HepG2 (cell line): ENCODE data around the gene TOP2A. TPM values are rescaled to one million over a fixed set of nuclear protein-coding genes. Genes with fewer than 3 reads are reported as not detected.

Experiments used
- FOXP1 ChIP-seq, 2 experiments: fragments of 450-650 bp in 1 of 2; IDR thresholded peaks; 2 replicates each; pipeline ENCODE4 v1.6.1; 2017 to 2018; ENCODE audit warnings: antibody characterized with exemption in 1 of 2
- HOXA9 ChIP-seq: sonication (generic); formaldehyde crosslinking; IDR thresholded peaks from 2 replicates; pipeline ENCODE4 v1.8.1; 2022; ENCODE audit warnings: missing genetic modification reagents, mild to moderate bottlenecking, moderate library complexity, borderline replicate concordance
- JUN ChIP-seq: sonication (generic); formaldehyde crosslinking; IDR thresholded peaks from 2 replicates; pipeline ENCODE4 v1.4.0; 2020; ENCODE audit warnings: mild to moderate bottlenecking, missing genetic modification reagents
- KDM3A ChIP-seq: IDR thresholded peaks from 2 replicates; pipeline ENCODE4 v1.6.1; 2018; ENCODE audit warnings: low read depth, missing compliant biosample characterization
- MIER2 ChIP-seq: IDR thresholded peaks from 2 replicates; pipeline ENCODE4 v1.6.1; 2016; ENCODE audit warnings: missing biosample characterization, missing genetic modification reagents
- TARDBP ChIP-seq: sonication (generic); formaldehyde crosslinking; IDR thresholded peaks from 2 replicates; pipeline ENCODE4 v1.8.0; 2022; ENCODE audit warnings: mild to moderate bottlenecking, missing genetic modification reagents
- ZMYM3 ChIP-seq: sonication (generic); formaldehyde crosslinking; IDR thresholded peaks from 2 replicates; pipeline ENCODE4 v1.5.1; 2020; ENCODE audit warnings: mild to moderate bottlenecking, missing genetic modification reagents
- ZNF160 ChIP-seq: sonication (generic); formaldehyde crosslinking; IDR thresholded peaks from 2 replicates; pipeline ENCODE4 v1.8.0; 2022; ENCODE audit warnings: mild to moderate bottlenecking, inconsistent platforms, missing genetic modification reagents
- ZNF333 ChIP-seq: sonication (generic); formaldehyde crosslinking; IDR thresholded peaks from 2 replicates; pipeline ENCODE4 v1.4.0; 2020; ENCODE audit warnings: mild to moderate bottlenecking, missing genetic modification reagents, borderline replicate concordance
- ZNF530 ChIP-seq: sonication (generic); formaldehyde crosslinking; IDR thresholded peaks from 2 replicates; pipeline ENCODE4 v1.5.0; 2020; ENCODE audit warnings: low read depth, mild to moderate bottlenecking, missing genetic modification reagents
- polyA plus RNA-seq, 8 experiments: library from polyadenylated mRNA; depleted of rRNA in 3 of 8; stranded (reverse) in 7 of 8; unstranded in 1 of 8; fragments of >200 nt; fragmentation: Illumina TruSeq in 4 of 8; extraction: Trizol in 4 of 8; gene quantifications; 2 replicates each; pipeline versions ENCODE4 v1.2.1 to v1.2.3, GENCODE V29; 2011 to 2016; ENCODE audit warnings: low read depth in 4 of 8, missing spikeins in 1 of 8, mixed read lengths in 1 of 8; ENCODE audit not compliant: insufficient read depth in 1 of 8
- total RNA-seq, 5 experiments: library from RNA; depleted of rRNA; stranded (reverse); fragments of >200 nt; fragmentation: Illumina TruSeq; extraction: Trizol; gene quantifications; 2 replicates each; pipeline ENCODE4 v1.2.3, GENCODE V29; 2016; ENCODE audit warnings: low read depth in 1 of 5
- TF ChIP-seq, protein P1 (sequence below): IDR thresholded peaks from 2 replicates; pipeline ENCODE4 v1.6.1; 2016; ENCODE audit warnings: missing biosample characterization, missing genetic modification reagents, low read depth
- TF ChIP-seq, protein P2 (sequence below): sonication (generic); formaldehyde crosslinking; IDR thresholded peaks from 2 replicates; pipeline ENCODE4 v1.9.0; 2021; ENCODE audit warnings: mild to moderate bottlenecking, missing genetic modification reagents
- TF ChIP-seq, protein P3 (sequence below): sonication (generic); formaldehyde crosslinking; conservative IDR thresholded peaks from 2 replicates; pipeline ENCODE4 v1.8.0; 2022; ENCODE audit warnings: low read depth, missing genetic modification reagents
- TF ChIP-seq, protein P4 (sequence below): sonication (generic); formaldehyde crosslinking; conservative IDR thresholded peaks from 2 replicates; pipeline ENCODE4 v1.8.1; 2023; ENCODE audit warnings: missing genetic modification reagents

Gene TOP2A
- total and polyA plus RNA-seq, 2 of the 13 experiments (the other 11 are each of a cell fraction or from before 2014, with no cell fraction given) = 108 to 327 TPM

DNA sequence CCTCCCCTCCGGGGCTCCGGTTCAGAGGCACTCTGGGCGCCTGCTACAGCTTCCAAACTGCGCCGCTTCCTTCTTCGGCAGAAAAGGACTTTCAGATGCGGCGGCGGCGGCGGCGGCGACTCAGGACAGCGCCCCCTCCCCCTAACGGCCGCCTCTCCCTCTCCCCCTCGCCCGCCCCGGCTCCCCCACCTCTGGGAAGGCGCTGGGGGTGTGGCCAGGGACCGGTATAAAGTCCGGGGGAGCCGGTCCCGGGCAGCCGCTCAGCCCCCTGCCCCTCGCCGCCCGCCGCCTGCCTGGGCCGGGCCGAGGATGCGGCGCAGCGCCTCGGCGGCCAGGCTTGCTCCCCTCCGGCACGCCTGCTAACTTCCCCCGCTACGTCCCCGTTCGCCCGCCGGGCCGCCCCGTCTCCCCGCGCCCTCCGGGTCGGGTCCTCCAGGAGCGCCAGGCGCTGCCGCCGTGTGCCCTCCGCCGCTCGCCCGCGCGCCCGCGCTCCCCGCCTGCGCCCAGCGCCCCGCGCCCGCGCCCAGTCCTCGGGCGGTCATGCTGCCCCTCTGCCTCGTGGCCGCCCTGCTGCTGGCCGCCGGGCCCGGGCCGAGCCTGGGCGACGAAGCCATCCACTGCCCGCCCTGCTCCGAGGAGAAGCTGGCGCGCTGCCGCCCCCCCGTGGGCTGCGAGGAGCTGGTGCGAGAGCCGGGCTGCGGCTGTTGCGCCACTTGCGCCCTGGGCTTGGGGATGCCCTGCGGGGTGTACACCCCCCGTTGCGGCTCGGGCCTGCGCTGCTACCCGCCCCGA lies 25.7 kb upstream of the TOP2A start, which contains the start of gene IGFBP4 (continued):
- 0 out of 2 replicates have a peak, but pooled peaks have one; percentile 38 for TF ChIP-seq KDM3A (CRISPR knock-in tag)
- peak; percentile 96 for TF ChIP-seq HOXA9 (CRISPR knock-in tag)
- TF ChIP-seq JUN = no peak
- TF ChIP-seq, protein P1, sequence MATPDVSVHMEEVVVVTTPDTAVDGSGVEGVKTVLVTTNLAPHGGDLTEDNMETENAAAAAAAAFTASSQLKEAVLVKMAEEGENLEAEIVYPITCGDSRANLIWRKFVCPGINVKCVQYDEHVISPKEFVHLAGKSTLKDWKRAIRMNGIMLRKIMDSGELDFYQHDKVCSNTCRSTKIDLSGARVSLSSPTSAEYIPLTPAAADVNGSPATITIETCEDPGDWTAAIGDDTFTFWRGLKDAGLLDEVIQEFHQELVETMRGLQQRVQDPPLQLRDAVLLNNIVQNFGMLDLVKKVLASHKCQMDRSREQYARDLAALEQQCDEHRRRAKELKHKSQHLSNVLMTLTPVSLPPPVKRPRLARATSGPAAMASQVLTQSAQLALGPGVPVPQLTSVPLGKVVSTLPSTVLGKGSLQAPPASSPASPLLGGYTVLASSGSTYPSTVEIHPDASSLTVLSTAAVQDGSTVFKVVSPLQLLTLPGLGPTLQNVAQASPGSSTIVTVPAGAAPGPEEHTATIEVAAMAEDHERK = no peak
- TF ChIP-seq TARDBP (CRISPR knock-in tag) = peak; percentile 51; the same call in 1 of the 2 replicates
- no peak for TF ChIP-seq ZNF530 (CRISPR knock-in tag)
- TF ChIP-seq, protein P2, sequence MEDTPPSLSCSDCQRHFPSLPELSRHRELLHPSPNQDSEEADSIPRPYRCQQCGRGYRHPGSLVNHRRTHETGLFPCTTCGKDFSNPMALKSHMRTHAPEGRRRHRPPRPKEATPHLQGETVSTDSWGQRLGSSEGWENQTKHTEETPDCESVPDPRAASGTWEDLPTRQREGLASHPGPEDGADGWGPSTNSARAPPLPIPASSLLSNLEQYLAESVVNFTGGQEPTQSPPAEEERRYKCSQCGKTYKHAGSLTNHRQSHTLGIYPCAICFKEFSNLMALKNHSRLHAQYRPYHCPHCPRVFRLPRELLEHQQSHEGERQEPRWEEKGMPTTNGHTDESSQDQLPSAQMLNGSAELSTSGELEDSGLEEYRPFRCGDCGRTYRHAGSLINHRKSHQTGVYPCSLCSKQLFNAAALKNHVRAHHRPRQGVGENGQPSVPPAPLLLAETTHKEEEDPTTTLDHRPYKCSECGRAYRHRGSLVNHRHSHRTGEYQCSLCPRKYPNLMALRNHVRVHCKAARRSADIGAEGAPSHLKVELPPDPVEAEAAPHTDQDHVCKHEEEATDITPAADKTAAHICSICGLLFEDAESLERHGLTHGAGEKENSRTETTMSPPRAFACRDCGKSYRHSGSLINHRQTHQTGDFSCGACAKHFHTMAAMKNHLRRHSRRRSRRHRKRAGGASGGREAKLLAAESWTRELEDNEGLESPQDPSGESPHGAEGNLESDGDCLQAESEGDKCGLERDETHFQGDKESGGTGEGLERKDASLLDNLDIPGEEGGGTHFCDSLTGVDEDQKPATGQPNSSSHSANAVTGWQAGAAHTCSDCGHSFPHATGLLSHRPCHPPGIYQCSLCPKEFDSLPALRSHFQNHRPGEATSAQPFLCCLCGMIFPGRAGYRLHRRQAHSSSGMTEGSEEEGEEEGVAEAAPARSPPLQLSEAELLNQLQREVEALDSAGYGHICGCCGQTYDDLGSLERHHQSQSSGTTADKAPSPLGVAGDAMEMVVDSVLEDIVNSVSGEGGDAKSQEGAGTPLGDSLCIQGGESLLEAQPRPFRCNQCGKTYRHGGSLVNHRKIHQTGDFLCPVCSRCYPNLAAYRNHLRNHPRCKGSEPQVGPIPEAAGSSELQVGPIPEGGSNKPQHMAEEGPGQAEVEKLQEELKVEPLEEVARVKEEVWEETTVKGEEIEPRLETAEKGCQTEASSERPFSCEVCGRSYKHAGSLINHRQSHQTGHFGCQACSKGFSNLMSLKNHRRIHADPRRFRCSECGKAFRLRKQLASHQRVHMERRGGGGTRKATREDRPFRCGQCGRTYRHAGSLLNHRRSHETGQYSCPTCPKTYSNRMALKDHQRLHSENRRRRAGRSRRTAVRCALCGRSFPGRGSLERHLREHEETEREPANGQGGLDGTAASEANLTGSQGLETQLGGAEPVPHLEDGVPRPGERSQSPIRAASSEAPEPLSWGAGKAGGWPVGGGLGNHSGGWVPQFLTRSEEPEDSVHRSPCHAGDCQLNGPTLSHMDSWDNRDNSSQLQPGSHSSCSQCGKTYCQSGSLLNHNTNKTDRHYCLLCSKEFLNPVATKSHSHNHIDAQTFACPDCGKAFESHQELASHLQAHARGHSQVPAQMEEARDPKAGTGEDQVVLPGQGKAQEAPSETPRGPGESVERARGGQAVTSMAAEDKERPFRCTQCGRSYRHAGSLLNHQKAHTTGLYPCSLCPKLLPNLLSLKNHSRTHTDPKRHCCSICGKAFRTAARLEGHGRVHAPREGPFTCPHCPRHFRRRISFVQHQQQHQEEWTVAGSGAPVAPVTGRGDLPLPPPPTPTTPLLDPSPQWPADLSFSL (CRISPR knock-in tag) = peak; percentile 60
- peak; percentile 58; the same call in 1 of the 2 replicates for TF ChIP-seq MIER2
- TF ChIP-seq, protein P3, sequence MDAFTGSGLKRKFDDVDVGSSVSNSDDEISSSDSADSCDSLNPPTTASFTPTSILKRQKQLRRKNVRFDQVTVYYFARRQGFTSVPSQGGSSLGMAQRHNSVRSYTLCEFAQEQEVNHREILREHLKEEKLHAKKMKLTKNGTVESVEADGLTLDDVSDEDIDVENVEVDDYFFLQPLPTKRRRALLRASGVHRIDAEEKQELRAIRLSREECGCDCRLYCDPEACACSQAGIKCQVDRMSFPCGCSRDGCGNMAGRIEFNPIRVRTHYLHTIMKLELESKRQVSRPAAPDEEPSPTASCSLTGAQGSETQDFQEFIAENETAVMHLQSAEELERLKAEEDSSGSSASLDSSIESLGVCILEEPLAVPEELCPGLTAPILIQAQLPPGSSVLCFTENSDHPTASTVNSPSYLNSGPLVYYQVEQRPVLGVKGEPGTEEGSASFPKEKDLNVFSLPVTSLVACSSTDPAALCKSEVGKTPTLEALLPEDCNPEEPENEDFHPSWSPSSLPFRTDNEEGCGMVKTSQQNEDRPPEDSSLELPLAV (CRISPR knock-in tag) = peak; percentile 95
- TF ChIP-seq ZMYM3 = peak; percentile 62; the same call in 1 of the 2 replicates
- TF ChIP-seq ZNF160 (CRISPR knock-in tag) = peak; percentile 87; the same call in 1 of the 2 replicates
- TF ChIP-seq FOXP1 (IDR thresholded peaks at IDR 0.05) = no peak
- no peak for TF ChIP-seq FOXP1 (CRISPR knock-in tag; IDR thresholded peaks at IDR 0.05)
- peak; percentile 85; the same call in 1 of the 2 replicates for TF ChIP-seq ZNF333 (CRISPR knock-in tag)
- TF ChIP-seq, protein P4, sequence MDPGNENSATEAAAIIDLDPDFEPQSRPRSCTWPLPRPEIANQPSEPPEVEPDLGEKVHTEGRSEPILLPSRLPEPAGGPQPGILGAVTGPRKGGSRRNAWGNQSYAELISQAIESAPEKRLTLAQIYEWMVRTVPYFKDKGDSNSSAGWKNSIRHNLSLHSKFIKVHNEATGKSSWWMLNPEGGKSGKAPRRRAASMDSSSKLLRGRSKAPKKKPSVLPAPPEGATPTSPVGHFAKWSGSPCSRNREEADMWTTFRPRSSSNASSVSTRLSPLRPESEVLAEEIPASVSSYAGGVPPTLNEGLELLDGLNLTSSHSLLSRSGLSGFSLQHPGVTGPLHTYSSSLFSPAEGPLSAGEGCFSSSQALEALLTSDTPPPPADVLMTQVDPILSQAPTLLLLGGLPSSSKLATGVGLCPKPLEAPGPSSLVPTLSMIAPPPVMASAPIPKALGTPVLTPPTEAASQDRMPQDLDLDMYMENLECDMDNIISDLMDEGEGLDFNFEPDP (CRISPR knock-in tag) = no peak
